Measurements from ENCODE around the gene ARHGEF16.

- TF ChIP-seq CTCF (tag by site-specific recombination; IDR thresholded peaks at IDR 0.05): no peak
- TF ChIP-seq ZNF677 (tag by site-specific recombination; IDR thresholded peaks at IDR 0.05): no peak
- TF ChIP-seq ZNF596 (tag by site-specific recombination; IDR thresholded peaks at IDR 0.05): peak; percentile 90
- no peak for TF ChIP-seq ZBTB26 (tag by site-specific recombination; optimal IDR thresholded peaks at IDR 0.05)
- TF ChIP-seq BCL11A (tag by site-specific recombination; IDR thresholded peaks at IDR 0.05; ENCODE audit: low read depth): no peak
- peak; percentile 99 for TF ChIP-seq GFI1B (tag by site-specific recombination; IDR thresholded peaks at IDR 0.05)
- peak; percentile 62; the same call in 1 of the 2 replicates for TF ChIP-seq ZNF610 (tag by site-specific recombination; IDR thresholded peaks at IDR 0.05; ENCODE audit: borderline replicate concordance)
These were observed 34.9 kb upstream of the ARHGEF16 start for GRCh38 chr1:3419415-3420204.
